Stimulated activated CD8-positive, alpha-beta memory T cell treated with anti-CD3 and anti-CD28 coated beads, Interleukin-12 subunit alpha, Interleukin-12 subunit beta, amount 100 ng/mL, for 4 hours (primary cell): ENCODE measurements around the gene SH3YL1.

ENCODE experiments used
- DNase-seq: peaks from one replicate; pipeline ENCODE4 v3.0.0-alpha.2; 2020; ENCODE audit warnings: low read depth

Gene SH3YL1

DNA sequence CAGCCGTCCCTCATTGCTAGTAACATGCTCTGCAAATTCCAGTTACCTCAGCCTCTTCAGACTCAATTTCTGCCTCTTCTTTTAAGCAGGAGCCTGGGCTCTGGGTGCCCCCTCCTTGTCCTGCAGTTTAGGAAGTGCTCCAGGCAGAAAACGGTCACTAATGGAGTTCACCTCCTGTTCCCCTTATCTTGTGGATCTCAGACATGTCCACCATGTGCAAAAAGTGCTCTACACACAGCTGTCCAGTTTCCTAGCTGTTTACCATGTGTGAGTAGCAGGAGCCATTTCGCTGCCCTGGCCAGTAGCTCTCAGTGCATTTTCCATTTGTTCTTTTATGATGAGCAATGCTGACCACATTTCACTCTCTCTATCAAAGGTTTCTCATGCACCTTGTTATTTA lies 4.9 kb downstream of the SH3YL1 start:
- no peak for DNase-seq

DNA sequence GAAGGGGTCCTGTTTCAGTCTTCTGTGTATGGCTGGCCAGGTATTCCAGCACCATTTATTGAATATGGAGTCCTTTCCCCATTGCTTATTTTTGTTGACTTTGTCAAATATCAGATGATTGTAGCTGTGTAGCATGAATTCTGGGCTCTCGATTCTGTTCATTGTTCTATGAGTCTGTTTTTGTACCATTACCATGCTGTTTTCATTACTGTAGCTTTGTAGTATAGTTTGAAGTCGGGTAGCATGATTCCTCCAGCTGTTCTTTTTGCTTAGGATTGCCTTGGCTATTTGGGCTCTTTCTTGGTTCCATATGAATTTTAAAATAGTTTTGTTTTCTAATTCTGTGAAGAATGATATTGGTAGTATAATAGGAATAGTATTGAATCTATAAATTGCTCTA lies 6.0 kb downstream of the SH3YL1 start:
- DNase-seq = no peak

DNA sequence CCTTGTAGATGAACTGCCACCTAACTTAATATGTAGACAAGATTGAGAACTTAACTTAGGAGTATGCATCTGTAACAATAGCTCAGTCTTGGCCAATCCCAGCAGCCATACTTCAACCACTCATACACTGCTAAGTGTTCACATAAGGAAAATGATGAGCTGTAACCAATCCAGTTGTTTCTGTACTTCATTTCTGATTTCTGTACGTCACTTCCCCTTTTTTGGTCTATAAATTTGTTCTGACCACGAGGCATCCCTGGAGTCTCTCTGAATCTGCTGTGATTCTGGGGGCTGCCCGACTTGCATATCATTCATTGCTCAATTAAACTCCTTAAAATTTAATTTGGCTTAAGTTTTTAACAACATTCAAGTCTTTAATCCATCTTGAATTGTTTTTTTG lies 6.4 kb downstream of the SH3YL1 start:
- DNase-seq = no peak

DNA sequence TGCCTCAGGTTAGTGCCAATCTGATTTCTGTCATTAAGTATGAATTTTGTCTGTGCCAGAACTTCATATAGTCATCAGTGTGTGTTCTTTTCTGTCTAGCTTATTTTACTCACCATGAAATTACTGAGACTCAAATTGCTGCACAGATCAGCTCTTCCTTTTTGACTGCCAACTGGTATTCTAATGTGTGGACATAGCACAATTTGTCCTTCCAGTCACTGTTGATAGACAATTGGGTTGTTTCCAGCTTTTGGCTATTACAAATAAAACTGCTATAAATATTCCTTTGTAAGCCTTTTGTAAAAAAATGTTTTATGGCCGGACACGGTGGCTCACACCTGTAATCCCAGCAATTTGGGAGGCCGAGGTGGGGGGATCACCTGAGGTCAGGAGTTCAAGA lies 7.7 kb downstream of the SH3YL1 start:
- DNase-seq = no peak

DNA sequence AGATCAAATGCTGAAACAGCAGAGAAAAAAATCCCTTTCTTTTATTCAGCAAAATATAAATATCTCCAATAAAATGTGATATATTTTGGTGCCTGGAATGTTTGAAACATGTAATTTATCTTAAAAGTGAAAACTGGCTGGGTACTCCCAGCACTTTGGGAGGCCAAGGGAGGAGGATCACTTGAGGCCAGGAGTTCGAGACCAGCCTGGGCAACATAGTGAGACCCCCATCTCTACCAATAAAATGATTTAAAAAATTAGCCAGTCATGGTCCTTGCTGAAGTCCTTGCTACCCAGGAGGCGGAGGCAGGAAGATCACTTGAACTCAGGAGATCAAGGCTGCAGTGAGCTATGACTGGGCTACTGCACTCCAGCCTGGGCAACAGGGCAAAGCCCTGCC lies 8.6 kb downstream of the SH3YL1 start:
- no peak for DNase-seq

DNA sequence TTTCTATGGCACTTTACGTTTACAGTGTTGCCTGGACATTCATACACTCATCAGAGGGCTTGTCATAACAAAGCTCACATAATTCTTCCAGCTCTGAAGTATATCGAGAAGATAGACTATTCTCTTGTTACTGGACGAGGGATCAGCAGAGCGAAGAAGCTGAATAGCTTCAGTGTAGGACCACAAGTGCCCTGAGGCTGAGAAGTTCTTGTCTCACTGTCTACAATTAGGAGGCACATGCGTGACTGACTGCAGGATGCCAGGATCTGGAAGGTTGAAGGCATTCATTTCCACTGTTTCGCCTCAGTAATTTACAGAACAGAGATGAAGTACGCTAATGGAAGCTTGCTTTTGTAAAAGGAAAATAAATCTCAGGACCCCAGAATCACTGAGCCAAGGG lies 9.6 kb downstream of the SH3YL1 start:
- DNase-seq = no peak

DNA sequence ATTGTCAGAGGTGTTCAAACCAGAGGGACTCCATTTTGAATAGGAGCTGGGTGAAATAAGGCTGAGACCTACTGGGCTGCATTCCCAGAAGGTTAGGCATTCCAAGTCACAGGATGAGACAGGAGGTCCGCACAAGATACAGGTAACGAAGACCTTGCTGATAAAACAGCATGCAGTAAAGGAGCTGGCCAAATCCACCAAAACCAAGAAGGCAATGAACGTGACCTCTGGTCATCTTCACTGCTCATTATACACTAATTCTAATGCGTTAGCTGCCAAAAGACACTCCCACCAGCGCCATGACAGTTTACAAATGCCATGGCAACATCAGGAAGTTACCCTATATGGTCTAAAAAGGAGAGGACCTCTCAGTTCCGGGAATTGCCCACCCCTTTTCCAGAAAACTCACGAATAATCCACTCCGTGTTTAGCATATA lies 10.6 kb downstream of the SH3YL1 start:
- no peak for DNase-seq

DNA sequence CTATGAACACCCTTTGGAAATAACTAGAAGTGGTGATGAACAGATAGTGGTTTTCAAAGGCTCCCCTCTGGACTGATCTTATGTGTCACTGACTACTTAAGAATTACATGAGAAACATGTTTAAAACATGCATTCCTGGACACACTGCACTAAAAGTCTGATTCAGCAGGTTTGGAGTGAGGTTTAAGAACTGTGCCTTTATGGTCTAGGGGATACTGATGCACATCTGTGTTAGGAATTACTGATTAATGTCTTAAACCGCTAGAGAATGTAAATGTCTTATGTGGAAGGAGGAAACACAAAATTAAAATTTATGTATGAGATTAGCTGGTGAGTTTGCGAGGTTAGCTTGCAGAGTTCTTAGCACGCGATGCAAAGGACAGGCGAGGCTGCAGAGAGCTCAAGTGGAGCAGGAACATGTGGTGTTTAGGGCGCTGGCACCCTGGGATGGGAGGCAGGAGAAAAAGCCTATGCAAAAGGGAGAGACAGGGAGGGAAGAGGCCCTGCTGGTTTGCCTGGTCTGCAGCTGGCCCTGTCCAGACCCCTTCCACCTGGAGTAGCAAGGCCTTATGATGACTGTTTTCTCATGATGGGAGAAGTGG lies 11.7 kb downstream of the SH3YL1 start:
- DNase-seq = no peak

DNA sequence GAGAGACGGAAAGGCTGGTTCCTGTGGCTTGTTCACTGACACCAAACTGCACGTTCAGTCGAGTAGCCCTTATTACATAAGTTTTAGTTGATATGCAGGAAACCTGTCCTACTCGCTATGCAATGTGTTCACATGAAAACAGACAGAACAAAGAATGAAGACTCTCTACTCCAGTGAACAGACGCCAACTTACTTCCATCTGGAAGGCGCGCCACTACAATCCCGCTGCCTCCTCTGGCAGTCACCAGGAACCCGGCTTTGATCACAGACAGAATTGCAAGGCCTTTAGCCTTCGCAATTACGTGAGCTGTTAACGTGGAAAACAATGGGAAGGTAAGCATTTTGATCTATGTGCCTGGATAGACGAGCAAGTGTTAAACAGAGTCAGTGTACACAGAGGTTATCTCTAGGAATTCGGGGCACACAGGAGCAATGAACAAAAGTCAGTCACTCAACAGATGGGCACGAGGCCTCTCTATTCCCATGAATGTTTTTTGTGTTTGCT lies 14.2 kb downstream of the SH3YL1 start:
- no peak for DNase-seq

DNA sequence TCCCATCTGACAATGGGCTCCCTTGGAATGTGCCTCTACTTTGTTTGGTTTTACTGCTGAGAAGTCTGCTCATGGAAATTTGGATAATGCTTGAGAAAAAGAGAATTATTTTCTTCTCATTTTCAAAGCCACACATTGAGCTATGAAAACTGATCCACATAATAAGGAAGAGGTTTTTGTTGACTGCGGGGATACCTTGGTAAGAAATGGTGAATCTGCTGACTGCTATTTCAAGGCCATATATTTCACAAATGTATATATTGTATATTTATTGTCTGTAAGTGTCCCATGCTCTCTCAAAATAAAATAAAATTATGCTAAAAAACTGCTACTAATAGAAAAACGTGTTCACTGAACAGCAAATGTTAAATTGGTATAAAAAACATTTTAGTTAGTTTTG lies 15.1 kb downstream of the SH3YL1 start:
- no peak for DNase-seq

DNA sequence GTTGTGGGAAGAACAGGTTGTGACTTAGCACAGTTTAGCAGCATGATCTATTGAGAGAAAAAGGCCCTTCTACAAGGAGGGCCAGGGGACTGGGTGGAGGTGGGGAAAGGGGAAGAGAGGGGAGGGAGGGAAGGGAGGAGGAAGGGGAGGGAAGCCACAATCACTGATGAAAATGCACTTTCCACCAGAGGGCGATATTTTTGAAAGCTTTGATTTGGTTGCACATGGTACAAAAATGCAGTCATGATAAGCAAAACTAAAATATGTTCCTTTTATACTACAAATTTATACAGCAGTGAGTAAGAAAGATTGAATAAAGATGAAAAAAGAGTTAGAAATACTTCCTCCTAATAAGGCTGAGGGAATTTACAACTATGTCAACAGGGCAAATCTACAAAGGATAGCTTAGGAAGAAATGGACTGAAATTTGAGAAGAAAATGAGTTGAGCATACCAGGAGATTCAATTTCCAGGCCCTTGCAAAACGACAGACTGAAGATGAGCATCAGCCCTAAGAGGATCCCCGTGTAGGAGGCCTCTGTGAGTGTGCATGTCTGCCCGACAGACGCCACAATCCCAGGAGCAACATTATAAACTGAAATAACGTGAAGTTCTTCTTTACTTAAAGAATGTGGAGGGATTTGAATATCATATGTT lies 17.2 kb downstream of the SH3YL1 start:
- no peak for DNase-seq

DNA sequence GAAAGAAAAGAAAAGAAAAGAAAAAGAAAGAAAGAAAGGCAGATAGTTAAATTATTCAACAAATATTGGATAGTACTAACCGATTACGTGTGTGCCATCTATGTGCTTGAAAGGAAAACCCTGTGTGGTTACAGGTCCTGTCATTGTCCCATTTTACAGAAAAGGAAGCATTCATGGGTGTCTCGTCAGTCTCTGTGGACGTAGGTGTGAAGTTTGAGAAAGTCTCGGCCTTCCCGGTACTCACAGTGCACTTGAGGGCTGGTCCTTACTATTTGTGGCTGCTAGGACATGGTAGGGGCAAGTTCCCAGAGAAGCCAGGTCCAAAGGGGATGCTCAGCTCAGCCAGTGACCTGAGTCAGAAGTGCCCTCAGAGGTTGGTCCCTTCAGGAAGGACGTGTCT lies 19.3 kb downstream of the SH3YL1 start:
- no peak for DNase-seq

DNA sequence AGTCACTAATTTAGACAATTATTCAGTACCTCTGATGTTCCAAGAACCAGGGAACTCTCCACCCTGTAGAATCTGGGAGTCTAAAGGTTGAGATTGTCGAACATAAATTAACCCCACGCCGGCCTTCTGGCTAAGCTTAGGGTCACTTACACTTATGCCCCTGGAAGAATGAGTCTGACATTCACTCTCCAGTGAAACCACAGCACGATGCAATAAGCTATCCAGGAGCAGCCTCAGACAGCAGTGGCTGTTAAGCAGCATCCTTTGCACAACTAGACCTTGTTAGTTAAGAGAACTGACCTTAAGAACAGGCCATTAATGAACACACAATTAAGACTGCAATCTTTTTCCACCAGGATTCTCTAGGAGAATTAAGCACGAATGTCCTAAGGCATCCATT lies 25.0 kb downstream of the SH3YL1 start:
- no peak for DNase-seq

DNA sequence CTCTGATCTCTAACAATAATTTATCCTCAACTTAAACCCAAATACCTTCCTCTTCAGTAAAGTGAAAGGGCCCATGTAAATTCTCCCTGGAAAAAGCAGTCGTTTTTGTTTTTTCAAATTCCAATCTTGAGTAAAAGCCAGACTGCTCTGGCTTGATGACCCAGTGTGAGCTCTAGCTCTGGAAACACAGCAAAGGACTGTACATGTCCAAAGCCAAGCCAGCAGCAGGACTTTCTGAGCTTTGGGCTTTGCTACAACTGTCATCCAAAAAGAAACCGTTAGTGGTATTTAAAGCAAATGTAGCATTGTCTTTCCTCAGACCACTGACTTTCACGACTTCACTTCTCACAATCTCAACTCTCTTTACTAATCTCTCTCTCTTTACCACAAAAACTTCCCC lies 25.4 kb downstream of the SH3YL1 start:
- no peak for DNase-seq

DNA sequence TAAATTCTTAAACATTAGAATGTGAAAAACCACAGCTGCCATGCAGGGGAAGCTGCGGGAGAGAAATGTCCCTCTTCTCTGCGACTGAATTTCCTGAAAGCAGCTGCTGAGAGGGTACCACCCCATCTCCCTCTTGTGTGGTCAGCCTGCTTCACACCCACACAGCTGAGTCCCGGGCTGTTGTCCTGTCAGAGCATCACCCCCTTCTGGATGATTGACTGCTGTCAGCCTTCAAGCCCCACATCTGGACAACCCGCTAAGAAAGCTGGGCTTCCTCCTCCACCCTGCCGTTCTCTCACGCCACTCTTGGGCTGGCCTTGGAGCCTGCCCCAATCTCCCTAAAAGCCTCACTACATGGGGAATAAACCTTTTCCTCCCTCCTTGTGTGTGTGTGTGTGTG lies 26.0 kb downstream of the SH3YL1 start:
- DNase-seq = peak; percentile 8

DNA sequence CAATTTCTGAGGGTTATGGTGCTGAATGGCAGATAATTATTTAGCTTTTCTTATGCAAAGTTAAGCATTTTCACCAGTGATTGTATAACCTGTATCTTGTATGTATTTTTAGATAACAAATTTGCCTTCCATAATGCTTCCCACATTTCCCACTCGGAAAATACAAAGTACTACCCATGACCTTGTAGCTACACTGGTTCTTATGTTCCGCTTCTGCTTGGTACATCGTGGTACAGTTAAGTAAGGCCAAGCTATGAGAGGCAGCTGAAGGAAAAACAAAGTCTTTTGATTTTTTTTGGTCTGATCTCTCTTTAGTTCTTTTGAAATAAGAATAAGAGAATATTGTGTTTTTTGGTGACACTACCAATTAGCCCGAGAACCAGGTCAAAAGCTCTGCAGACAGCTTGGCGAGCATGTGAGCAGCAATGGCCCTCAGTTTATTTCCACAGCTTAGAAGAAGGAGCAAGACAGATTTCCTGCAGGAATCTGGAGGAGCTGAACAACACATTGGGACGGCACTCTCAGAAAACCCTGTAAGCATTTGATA lies 26.8 kb downstream of the SH3YL1 start:
- DNase-seq = no peak

DNA sequence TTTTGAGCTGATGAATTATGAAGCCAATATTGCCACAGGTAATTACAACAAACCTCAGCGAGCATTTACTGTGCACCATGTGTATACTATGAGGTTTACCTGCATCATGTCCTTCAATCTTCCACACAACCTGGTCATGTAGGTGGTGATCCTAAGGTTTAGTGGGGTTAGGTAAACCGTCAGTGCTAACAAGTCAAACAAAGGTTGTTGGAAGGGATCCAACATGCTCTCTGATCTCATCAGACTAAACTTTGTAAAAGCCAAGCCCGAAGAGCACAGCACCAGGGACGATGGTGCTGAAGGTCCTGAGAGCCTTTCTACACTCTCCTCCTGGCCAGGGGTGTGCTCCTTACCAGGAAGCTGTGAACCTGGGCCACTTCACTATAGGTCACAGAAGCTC lies 29.4 kb downstream of the SH3YL1 start:
- no peak for DNase-seq

DNA sequence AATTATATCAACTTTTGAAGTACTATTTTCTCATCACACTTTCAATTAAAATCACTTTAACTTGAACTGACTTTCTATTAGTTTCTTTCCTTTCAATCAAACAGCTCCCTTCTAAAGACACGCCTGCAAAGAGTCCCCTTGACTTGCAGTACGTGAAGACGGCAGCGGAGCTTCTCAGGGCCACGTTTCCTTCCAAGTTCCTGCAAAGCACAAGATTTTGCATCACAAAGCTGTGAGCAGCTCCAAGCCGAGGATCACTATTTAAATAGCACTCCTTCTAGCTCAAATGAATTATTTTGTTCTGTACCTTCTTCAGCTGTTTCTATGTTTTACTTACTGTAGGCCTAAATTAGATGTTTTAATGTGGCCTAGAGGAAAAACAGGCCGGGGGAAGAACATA lies 30.8 kb downstream of the SH3YL1 start:
- DNase-seq = no peak

DNA sequence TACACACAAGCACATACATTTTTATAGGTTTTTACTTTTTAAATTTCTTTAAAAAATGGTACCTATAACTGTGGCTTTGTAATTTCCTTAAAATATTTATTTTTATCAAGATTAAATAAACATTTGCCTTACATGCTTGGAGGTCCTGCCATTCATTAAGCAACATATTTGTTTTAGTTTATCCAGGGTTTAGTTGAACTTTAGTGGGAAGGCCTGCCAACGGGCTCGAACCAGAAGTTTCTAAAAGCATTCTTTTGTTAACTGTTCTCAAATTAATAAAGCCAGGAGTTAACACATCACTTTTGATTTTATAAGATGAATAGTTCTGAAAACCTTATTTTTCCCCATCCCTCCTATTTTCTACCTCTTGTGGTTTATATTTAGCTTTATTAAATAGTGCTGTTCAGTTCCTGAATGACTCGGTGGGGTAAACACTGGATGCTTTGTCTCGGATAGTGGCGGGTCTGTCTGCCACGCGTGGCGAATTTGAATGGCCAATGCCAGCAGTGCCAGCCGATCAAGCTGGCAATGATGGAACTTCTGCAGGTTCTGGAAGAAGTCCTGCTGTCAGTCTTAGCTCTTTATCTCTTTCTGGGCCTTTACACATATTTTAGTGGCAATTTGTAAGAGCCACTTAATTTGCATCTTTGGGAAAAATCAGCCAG lies 32.2 kb downstream of the SH3YL1 start:
- no peak for DNase-seq

DNA sequence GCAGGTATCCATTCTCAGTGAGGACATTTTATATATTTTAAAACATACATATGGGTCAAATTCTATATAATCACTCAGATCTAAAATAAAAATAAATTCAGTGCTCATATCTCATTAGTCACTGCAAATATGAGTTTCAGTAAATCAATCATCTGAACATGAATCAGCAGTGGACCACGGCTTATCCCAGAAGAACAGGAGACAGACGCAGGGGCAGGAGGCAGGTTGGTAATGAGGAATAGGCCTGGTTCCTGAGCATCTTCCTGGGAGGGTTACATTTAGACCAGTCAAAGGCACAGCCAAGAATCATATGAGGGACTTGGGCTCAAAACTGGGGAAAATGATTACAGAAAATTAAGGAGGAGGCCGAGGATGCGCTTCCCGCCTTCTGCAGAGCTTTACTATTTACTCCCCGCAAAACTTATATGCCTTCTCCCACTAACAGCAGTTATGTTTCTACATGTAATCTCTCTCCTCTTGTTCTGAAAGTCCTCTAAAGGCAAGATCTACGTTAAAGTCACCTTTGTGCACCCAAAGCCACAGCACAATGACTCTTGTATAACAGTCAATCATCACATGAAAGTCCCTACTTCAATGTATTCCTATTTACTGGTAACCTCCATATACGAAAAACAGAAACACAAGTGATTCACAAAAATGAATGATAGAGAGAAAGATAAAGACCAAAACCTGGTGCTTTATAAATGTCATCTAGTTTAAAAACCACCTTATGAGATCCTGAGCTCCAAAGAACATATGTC lies 35.1 kb downstream of the SH3YL1 start:
- no peak for DNase-seq

DNA sequence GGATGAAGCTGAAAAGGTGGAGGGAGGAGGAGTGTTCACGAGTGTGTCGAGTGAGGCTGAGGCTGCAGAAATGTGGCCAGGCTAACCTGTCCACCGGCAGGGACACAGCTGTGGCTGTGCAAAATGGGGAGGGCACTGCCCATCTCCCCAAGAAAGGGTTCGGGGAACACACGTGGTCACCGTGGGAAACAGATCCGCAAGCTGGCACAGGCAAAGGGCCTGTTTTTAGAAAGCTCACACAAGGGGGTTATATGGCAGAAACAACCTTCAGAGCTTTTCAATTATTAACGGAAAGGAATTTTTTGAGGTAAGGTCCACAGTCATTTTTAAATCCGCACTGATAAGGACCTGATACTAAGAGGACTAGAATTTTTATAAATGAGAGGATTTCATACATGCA lies 35.7 kb downstream of the SH3YL1 start:
- DNase-seq = no peak

DNA sequence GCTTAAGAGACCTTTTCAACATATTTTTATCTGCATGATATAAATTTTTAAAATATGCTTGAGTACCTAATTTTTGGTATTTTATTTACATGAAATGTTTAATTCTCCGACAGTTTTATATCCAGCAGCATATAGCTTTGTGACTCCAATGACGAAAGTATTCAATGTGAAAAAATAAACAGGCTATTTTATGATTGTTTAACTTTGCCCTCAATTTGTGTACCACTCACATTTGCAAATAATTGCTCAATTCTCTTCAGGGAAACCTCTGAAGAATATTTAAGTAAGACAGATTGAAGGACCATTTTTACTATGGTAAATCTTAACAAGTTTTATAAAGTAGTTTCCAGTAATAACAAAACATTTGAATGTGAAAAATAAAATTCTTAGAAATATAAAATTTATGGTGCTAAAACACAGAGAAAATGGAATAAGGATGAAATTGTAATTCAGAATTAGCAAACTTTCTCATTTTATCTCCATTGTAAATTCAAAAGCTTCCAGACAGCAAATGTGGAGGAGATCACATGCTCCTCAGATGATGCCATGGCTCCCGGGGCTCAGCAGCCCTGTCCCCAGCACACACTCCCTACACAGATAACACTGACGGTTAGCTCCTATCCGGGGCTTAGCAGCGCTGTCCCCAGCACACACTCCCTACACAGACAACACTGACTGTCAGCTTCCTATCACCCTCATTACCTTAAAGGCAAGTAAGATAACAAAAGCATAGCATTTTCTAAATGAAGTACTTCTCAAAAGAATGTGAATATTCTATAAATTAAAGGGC lies 39.7 kb downstream of the SH3YL1 start:
- no peak for DNase-seq
